ENCODE measurements around the gene TSC1. TPM values are rescaled to one million over a fixed set of nuclear protein-coding genes. Genes with fewer than 3 reads are reported as not detected.

The TSC1 gene
- total RNA-seq, 4 donors from 2014 or later = 48.4 to 206 (median 92.3) TPM

DNA sequence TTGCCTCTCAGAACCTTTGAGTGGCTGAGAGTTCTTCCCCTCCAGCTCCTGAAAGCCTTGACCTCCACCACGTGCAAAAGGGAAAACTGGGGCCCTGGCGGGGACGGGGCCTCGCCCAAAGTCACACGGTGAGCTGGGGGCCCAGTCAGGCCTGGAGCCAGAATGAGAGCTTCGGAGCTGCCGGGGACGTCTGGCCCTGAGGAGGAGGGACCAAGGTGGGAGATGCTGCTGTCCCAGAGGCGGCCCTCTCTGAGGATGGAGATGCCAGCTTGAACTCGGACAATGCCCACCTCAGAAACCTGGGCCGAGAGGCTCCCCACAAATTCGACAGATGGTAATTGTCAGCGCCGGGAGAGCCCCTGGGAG lies 67.0 kb downstream of the TSC1 start:
- no peaks in the 10 kb centered on the region for H3K36me3 ChIP-seq
- H3K9me3 ChIP-seq = no peaks in the 10 kb centered on the region
- peaks cover 0 to 16% (median 8%) of the 10 kb centered on the region in 4 donors for H3K4me1 ChIP-seq
- peak overlapping the region in 3 of 4 donors; percentile 71 to 88 (median 85) for H3K4me3 ChIP-seq
- peak overlapping the region in 2 of 4 donors; percentile 80 to 84 for H3K27ac ChIP-seq
- TF ChIP-seq EP300 (IDR thresholded peaks at IDR 0.05; ENCODE audit: low read depth) (no peak), POLR2AphosphoS5 (IDR thresholded peaks at IDR 0.05) (no peak), POLR2A (IDR thresholded peaks at IDR 0.05) (no peak)
- TF ChIP-seq, protein P1, sequence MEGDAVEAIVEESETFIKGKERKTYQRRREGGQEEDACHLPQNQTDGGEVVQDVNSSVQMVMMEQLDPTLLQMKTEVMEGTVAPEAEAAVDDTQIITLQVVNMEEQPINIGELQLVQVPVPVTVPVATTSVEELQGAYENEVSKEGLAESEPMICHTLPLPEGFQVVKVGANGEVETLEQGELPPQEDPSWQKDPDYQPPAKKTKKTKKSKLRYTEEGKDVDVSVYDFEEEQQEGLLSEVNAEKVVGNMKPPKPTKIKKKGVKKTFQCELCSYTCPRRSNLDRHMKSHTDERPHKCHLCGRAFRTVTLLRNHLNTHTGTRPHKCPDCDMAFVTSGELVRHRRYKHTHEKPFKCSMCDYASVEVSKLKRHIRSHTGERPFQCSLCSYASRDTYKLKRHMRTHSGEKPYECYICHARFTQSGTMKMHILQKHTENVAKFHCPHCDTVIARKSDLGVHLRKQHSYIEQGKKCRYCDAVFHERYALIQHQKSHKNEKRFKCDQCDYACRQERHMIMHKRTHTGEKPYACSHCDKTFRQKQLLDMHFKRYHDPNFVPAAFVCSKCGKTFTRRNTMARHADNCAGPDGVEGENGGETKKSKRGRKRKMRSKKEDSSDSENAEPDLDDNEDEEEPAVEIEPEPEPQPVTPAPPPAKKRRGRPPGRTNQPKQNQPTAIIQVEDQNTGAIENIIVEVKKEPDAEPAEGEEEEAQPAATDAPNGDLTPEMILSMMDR (IDR thresholded peaks at IDR 0.05) = no peak
- in situ Hi-C loops (cut with MboI; ENCODE audit: low pct_ligation_motif_present in 1 of 4, low pct_unique_long_range_greater_than_20kb in 1 of 4, low sequenced_read_pairs in 3 of 4) = no loop called here
- intact Hi-C loops (cut with DNase I; ENCODE audit: low total_unique reads) = no loop called here
- H3K27me3 ChIP-seq = no peaks in the 10 kb centered on the region
- no peak for DNase-seq
- 59% methylated on average over 14 of the region's 14 CpGs; no CpG with 5 or more reads in 1 of the 2 donors for WGBS, 2 donors (ENCODE audit: low coverage in 1 of 2)

GRCh38 chr9:132876849-132877248 lies 67.6 kb downstream of the TSC1 start:
- H3K27ac ChIP-seq = no peak overlapping the region
- no peaks in the 10 kb centered on the region for H3K9me3 ChIP-seq
- H3K4me3 ChIP-seq = no peak overlapping the region
- no peak for TF ChIP-seq EP300 (IDR thresholded peaks at IDR 0.05; ENCODE audit: low read depth)
- TF ChIP-seq, protein P1 (IDR thresholded peaks at IDR 0.05) = no peak
- no peak for DNase-seq
- no peaks in the 10 kb centered on the region for H3K36me3 ChIP-seq
- in situ Hi-C loops (cut with MboI; ENCODE audit: low pct_ligation_motif_present in 1 of 4, low pct_unique_long_range_greater_than_20kb in 1 of 4, low sequenced_read_pairs in 3 of 4) (no loop called here), intact Hi-C loops (cut with DNase I; ENCODE audit: low total_unique reads) (no loop called here)
- no peaks in the 10 kb centered on the region for H3K27me3 ChIP-seq
- WGBS, 2 donors (ENCODE audit: low coverage in 1 of 2) = 85 to 96% methylated on average over 3 of the region's 3 CpGs
- H3K4me1 ChIP-seq = peaks cover 0 to 16% (median 8%) of the 10 kb centered on the region in 4 donors

DNA sequence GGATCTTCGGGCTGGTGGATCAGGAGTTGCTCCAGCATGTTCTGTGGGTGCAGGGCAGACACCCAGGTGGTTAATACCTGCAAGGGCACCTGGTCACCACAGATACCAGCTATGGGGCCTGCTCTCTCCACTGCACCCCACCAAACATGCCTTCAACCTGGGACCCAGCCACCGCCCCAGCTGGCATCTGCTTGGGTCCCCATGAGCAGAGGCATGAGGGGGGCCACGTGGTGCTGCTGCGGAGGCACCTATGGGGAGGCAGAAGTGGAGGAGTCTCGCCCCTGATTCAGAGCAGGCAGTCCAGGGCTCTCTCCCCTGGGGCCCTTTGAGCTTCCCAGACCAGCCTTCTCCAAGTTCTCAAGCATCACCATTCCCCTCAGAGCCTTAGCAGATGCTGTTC lies 69.3 kb downstream of the TSC1 start:
- in situ Hi-C loops (cut with MboI; ENCODE audit: low pct_ligation_motif_present in 1 of 4, low pct_unique_long_range_greater_than_20kb in 1 of 4, low sequenced_read_pairs in 3 of 4) = no loop called here
- no peak for DNase-seq
- intact Hi-C loops (cut with DNase I; ENCODE audit: low total_unique reads) = no loop called here

DNA sequence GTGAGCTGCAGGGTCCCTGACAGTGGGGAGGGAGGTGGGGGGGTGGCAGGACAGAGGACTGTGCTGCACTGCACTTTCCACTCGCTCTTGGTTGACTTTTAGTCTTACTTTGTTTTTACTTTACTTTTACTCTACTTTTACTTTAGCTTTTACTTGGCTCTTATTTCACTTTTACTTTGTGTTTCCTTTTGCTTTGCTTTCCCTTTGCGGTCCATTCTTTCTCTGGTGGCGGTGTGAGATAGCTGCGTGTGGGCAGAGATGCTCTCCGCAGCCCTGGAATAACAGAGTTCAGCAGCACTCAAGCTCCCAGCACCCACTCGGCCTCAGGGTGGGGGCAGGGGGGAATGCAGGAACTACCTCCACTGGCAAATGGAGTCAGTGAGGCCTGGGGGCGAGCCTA lies 71.0 kb downstream of the TSC1 start:
- 78 to 84% methylated on average over 3 to 7 of the region's 7 CpGs for WGBS, 2 donors (ENCODE audit: low coverage in 1 of 2)
- Histone ChIP-seq H3K27me3 (no peaks in the 10 kb centered on the region), H3K36me3 (no peaks in the 10 kb centered on the region), H3K4me1 (peaks cover 0 to 6% (median 5%) of the 10 kb centered on the region in 4 donors), H3K4me3 (no peak overlapping the region), H3K9me3 (no peaks in the 10 kb centered on the region), H3K27ac (no peak overlapping the region)
- TF ChIP-seq EP300 (IDR thresholded peaks at IDR 0.05; ENCODE audit: low read depth) (no peak), POLR2A (IDR thresholded peaks at IDR 0.05) (no peak), POLR2AphosphoS5 (IDR thresholded peaks at IDR 0.05) (no peak)
- TF ChIP-seq, protein P1 (IDR thresholded peaks at IDR 0.05) = no peak
- intact Hi-C loops (cut with DNase I; ENCODE audit: low total_unique reads) = no loop called here
- no peak for DNase-seq
- in situ Hi-C loops (cut with MboI; ENCODE audit: low pct_ligation_motif_present in 1 of 4, low pct_unique_long_range_greater_than_20kb in 1 of 4, low sequenced_read_pairs in 3 of 4) = no loop called here

More for the DNA sequence above, 69.3 kb downstream of the TSC1 start:
- Histone ChIP-seq H3K4me1 (peaks cover 0 to 16% (median 8%) of the 10 kb centered on the region in 4 donors), H3K4me3 (no peak overlapping the region), H3K27ac (no peak overlapping the region), H3K27me3 (no peaks in the 10 kb centered on the region), H3K36me3 (no peaks in the 10 kb centered on the region), H3K9me3 (no peaks in the 10 kb centered on the region)
- WGBS, 2 donors (ENCODE audit: low coverage in 1 of 2) = 85% methylated on average over 1 of the region's 5 CpGs; no CpG with 5 or more reads in 1 of the 2 donors
- TF ChIP-seq POLR2AphosphoS5 (IDR thresholded peaks at IDR 0.05) (no peak), EP300 (IDR thresholded peaks at IDR 0.05; ENCODE audit: low read depth) (no peak), POLR2A (IDR thresholded peaks at IDR 0.05) (no peak)
- TF ChIP-seq, protein P1 (IDR thresholded peaks at IDR 0.05) = no peak

Data from transverse colon (tissue), 4 donors.